Measurements from ENCODE around the gene CENPH.

- TF ChIP-seq, protein P1, sequence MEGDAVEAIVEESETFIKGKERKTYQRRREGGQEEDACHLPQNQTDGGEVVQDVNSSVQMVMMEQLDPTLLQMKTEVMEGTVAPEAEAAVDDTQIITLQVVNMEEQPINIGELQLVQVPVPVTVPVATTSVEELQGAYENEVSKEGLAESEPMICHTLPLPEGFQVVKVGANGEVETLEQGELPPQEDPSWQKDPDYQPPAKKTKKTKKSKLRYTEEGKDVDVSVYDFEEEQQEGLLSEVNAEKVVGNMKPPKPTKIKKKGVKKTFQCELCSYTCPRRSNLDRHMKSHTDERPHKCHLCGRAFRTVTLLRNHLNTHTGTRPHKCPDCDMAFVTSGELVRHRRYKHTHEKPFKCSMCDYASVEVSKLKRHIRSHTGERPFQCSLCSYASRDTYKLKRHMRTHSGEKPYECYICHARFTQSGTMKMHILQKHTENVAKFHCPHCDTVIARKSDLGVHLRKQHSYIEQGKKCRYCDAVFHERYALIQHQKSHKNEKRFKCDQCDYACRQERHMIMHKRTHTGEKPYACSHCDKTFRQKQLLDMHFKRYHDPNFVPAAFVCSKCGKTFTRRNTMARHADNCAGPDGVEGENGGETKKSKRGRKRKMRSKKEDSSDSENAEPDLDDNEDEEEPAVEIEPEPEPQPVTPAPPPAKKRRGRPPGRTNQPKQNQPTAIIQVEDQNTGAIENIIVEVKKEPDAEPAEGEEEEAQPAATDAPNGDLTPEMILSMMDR (IDR thresholded peaks at IDR 0.05; ENCODE audit: poor library complexity) = no peak
- TF ChIP-seq EZH2 (IDR thresholded peaks at IDR 0.05; ENCODE audit: borderline replicate concordance) = no peak
These were observed at the start of gene CENPH for GRCh38 chr5:69189162-69190086.

All from hepatocyte (in vitro differentiated cells).